Liver (tissue), 9 donors: ENCODE data around the gene SKIL. TPM values are rescaled to one million over a fixed set of nuclear protein-coding genes. Genes with fewer than 3 reads are reported as not detected.

ENCODE experiments used
- DNase-seq: peaks from one replicate; pipeline ENCODE4 v3.0.0-alpha.2; 2017; ENCODE audit warnings: low spot score
- H3K27ac ChIP-seq, 2 donors: one replicate each; pipeline ENCODE4 v1.7.0; 2013; ENCODE audit warnings: inconsistent platforms in 2 of 2, low read length in 2 of 2, control low read depth in 1 of 2, low read depth in 1 of 2, mild to moderate bottlenecking in 1 of 2
- H3K27me3 ChIP-seq, 4 donors: one replicate each; pipeline versions ENCODE4 v1.6.1 to v1.7.0; 2013; ENCODE audit warnings: low read length in 3 of 4, inconsistent platforms in 1 of 4, mild to moderate bottlenecking in 1 of 4, moderate library complexity in 1 of 4; ENCODE audit not compliant: control insufficient read depth in 4 of 4, insufficient read depth in 4 of 4
- H3K36me3 ChIP-seq, 4 donors: one replicate each; pipeline versions ENCODE4 v1.6.1 to v1.7.0; 2013; ENCODE audit warnings: low read length in 3 of 4, mild to moderate bottlenecking in 3 of 4, low read depth in 1 of 4, moderate library complexity in 1 of 4; ENCODE audit not compliant: control insufficient read depth in 4 of 4, insufficient read depth in 3 of 4
- H3K4me1 ChIP-seq, 4 donors: one replicate each; pipeline versions ENCODE4 v1.6.1 to v1.7.0; 2013; ENCODE audit warnings: low read length in 3 of 4, mild to moderate bottlenecking in 3 of 4, moderate library complexity in 1 of 4; ENCODE audit not compliant: control insufficient read depth in 4 of 4, insufficient read depth in 4 of 4
- H3K4me3 ChIP-seq, 3 donors: one replicate each; pipeline versions ENCODE4 v1.6.1 to v1.7.0; 2013; ENCODE audit warnings: low read length in 3 of 3, control low read depth in 1 of 3, low read depth in 1 of 3, mild to moderate bottlenecking in 1 of 3
- H3K9ac ChIP-seq, 2 donors: one replicate each; pipeline ENCODE4 v1.7.0; 2013; ENCODE audit warnings: low read length in 2 of 2, mild to moderate bottlenecking in 2 of 2, moderate library complexity in 2 of 2, control low read depth in 1 of 2, low read depth in 1 of 2
- H3K9me3 ChIP-seq, 4 donors: one replicate each; pipeline versions ENCODE4 v1.6.1 to v1.7.0; 2013; ENCODE audit warnings: low read length in 3 of 4; ENCODE audit not compliant: control insufficient read depth in 4 of 4
- EGR1 ChIP-seq, 2 donors: IDR thresholded peaks; 2 replicates each; pipeline ENCODE4 v1.6.1; 2016 to 2018; ENCODE audit warnings: antibody characterized with exemption in 2 of 2, low read depth in 2 of 2
- FOXA2 ChIP-seq: IDR thresholded peaks from 2 replicates; pipeline ENCODE4 v1.6.1; 2016; ENCODE audit warnings: antibody characterized with exemption
- GABPA ChIP-seq, 2 donors: IDR thresholded peaks in 1 of 2; conservative IDR thresholded peaks in 1 of 2; 2 replicates each; pipeline ENCODE4 v1.6.1; 2016; ENCODE audit warnings: antibody characterized with exemption in 2 of 2, mild to moderate bottlenecking in 1 of 2, moderate library complexity in 1 of 2
- HNF4G ChIP-seq: IDR thresholded peaks from 2 replicates; pipeline ENCODE4 v1.6.1; 2016; ENCODE audit warnings: antibody characterized with exemption
- JUND ChIP-seq, 2 donors: IDR thresholded peaks; 2 replicates each; pipeline ENCODE4 v1.6.1; 2016; ENCODE audit warnings: antibody characterized with exemption in 2 of 2
- NR2F2 ChIP-seq: IDR thresholded peaks from 2 replicates; pipeline ENCODE4 v1.6.1; 2016; ENCODE audit warnings: antibody characterized with exemption
- RAD21 ChIP-seq, 2 donors: IDR thresholded peaks; 2 replicates each; pipeline ENCODE4 v1.6.1; 2016; ENCODE audit warnings: antibody characterized with exemption in 2 of 2, mild to moderate bottlenecking in 2 of 2
- RXRA ChIP-seq, 2 donors: IDR thresholded peaks; 2 replicates each; pipeline ENCODE4 v1.6.1; 2017 to 2018; ENCODE audit warnings: antibody characterized with exemption in 2 of 2, mild to moderate bottlenecking in 1 of 2
- SP1 ChIP-seq: IDR thresholded peaks from 2 replicates; pipeline ENCODE4 v1.6.1; 2018; ENCODE audit warnings: antibody characterized with exemption, mild to moderate bottlenecking
- TAF1 ChIP-seq: conservative IDR thresholded peaks from 2 replicates; pipeline ENCODE4 v1.6.1; 2016; ENCODE audit warnings: antibody characterized with exemption, mild to moderate bottlenecking
- WGBS: extraction: QIAGEN DNeasy Blood & Tissue Kit; methylation state at CpG from one replicate; pipeline ENCODE4 v1.1.7; 2013; 5-methylcytosine and 5-hydroxymethylcytosine counted together
- polyA plus RNA-seq, 2 donors: library from polyadenylated mRNA; stranded (reverse) in 1 of 2; unstranded in 1 of 2; fragments of 200-250 nt in 1 of 2; fragments of >200 nt in 1 of 2; fragmentation: Nextera tagmentation in 1 of 2; extraction: Ambion mirVana in 1 of 2; gene quantifications; one replicate each; pipeline versions ENCODE4 v1.2.1 to v1.2.3, GENCODE V29; 2013 to 2015
- total RNA-seq, 2 donors: library from RNA; depleted of rRNA; stranded (reverse); fragments of >200 nt; gene quantifications; one replicate each; pipeline ENCODE4 v1.2.3, GENCODE V29; 2014
- TF ChIP-seq, protein P1 (sequence below): IDR thresholded peaks from 2 replicates; pipeline ENCODE4 v1.6.1; 2016; ENCODE audit warnings: antibody characterized with exemption
- TF ChIP-seq, protein P2 (sequence below): IDR thresholded peaks from 2 replicates; pipeline ENCODE4 v1.6.1; 2016; ENCODE audit warnings: antibody characterized with exemption
- TF ChIP-seq, protein P3 (sequence below): IDR thresholded peaks from 2 replicates; pipeline ENCODE4 v1.6.1; 2016; ENCODE audit warnings: antibody characterized with exemption, mild to moderate bottlenecking
- TF ChIP-seq, protein P4 (sequence below): fragments of 150-350 bp; IDR thresholded peaks from 2 replicates; pipeline ENCODE4 v1.5.1; 2017; ENCODE audit warnings: improper control_type of control experiment, low read depth, low read length; ENCODE audit not compliant: missing input control
- donor health status: healthy.
- donor health status: healthy.
- donor health status: healthy.
- donor health status: healthy.
- donor health status: healthy.

The SKIL gene
- total and polyA plus RNA-seq, 4 donors = 2.5 to 43.2 (median 14.2) TPM

DNA sequence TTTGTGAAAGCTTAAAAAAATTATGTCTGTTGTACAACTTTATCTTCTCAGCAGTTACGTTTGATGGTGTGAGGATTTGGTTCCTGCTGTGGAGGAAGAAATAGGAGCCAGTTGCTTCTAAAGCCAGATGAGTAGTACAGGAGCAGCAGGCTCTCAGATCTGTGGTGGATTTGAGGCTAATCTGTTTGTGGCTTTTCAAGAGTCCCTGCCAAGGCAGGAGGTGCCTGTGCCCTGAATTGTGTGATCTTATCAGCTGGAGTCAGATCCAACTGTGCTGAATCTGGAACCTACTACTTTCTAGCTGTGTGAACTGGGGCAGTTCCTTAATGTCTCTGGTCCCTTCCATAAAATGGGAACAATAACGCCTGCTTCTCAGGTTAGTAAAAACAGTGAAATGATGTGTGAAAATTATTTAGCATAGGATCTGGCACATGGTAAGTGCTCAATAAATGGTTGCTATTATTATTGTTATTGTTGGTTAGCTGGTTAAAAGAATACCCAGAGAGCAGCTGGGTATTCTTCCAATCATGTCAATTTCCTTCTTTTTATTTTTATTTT, 68.8 kb downstream of the SKIL start:
- no peaks in the 10 kb centered on the region for H3K27me3 ChIP-seq
- H3K9me3 ChIP-seq = no peaks in the 10 kb centered on the region
- no peak overlapping the region for H3K27ac ChIP-seq
- peaks cover 0 to 5% (median 0%) of the 10 kb centered on the region in 4 donors for H3K4me1 ChIP-seq
- TF ChIP-seq, protein P1, sequence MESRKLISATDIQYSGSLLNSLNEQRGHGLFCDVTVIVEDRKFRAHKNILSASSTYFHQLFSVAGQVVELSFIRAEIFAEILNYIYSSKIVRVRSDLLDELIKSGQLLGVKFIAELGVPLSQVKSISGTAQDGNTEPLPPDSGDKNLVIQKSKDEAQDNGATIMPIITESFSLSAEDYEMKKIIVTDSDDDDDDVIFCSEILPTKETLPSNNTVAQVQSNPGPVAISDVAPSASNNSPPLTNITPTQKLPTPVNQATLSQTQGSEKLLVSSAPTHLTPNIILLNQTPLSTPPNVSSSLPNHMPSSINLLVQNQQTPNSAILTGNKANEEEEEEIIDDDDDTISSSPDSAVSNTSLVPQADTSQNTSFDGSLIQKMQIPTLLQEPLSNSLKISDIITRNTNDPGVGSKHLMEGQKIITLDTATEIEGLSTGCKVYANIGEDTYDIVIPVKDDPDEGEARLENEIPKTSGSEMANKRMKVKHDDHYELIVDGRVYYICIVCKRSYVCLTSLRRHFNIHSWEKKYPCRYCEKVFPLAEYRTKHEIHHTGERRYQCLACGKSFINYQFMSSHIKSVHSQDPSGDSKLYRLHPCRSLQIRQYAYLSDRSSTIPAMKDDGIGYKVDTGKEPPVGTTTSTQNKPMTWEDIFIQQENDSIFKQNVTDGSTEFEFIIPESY = no peak
- TF ChIP-seq HNF4G = no peak
- no peak for TF ChIP-seq RAD21 (IDR thresholded peaks at IDR 0.05)
- TF ChIP-seq, protein P2, sequence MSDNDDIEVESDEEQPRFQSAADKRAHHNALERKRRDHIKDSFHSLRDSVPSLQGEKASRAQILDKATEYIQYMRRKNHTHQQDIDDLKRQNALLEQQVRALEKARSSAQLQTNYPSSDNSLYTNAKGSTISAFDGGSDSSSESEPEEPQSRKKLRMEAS = no peak
- TF ChIP-seq TAF1 = no peak
- TF ChIP-seq, protein P3, sequence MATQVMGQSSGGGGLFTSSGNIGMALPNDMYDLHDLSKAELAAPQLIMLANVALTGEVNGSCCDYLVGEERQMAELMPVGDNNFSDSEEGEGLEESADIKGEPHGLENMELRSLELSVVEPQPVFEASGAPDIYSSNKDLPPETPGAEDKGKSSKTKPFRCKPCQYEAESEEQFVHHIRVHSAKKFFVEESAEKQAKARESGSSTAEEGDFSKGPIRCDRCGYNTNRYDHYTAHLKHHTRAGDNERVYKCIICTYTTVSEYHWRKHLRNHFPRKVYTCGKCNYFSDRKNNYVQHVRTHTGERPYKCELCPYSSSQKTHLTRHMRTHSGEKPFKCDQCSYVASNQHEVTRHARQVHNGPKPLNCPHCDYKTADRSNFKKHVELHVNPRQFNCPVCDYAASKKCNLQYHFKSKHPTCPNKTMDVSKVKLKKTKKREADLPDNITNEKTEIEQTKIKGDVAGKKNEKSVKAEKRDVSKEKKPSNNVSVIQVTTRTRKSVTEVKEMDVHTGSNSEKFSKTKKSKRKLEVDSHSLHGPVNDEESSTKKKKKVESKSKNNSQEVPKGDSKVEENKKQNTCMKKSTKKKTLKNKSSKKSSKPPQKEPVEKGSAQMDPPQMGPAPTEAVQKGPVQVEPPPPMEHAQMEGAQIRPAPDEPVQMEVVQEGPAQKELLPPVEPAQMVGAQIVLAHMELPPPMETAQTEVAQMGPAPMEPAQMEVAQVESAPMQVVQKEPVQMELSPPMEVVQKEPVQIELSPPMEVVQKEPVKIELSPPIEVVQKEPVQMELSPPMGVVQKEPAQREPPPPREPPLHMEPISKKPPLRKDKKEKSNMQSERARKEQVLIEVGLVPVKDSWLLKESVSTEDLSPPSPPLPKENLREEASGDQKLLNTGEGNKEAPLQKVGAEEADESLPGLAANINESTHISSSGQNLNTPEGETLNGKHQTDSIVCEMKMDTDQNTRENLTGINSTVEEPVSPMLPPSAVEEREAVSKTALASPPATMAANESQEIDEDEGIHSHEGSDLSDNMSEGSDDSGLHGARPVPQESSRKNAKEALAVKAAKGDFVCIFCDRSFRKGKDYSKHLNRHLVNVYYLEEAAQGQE = no peak
- TF ChIP-seq EGR1 (IDR thresholded peaks at IDR 0.05; ENCODE audit: low read depth in 2 of 2) = no peak
- no peak for TF ChIP-seq FOXA2
- TF ChIP-seq GABPA (IDR thresholded peaks at IDR 0.05 in 1 of 2, conservative IDR thresholded peaks at IDR 0.05 in 1 of 2) = no peak
- no peak for TF ChIP-seq NR2F2
- H3K9ac ChIP-seq = no peak overlapping the region
- no peak overlapping the region for H3K4me3 ChIP-seq
- no peaks in the 10 kb centered on the region for H3K36me3 ChIP-seq
- 91% methylated on average over 2 of the region's 2 CpGs for WGBS
- no peak for DNase-seq

DNA sequence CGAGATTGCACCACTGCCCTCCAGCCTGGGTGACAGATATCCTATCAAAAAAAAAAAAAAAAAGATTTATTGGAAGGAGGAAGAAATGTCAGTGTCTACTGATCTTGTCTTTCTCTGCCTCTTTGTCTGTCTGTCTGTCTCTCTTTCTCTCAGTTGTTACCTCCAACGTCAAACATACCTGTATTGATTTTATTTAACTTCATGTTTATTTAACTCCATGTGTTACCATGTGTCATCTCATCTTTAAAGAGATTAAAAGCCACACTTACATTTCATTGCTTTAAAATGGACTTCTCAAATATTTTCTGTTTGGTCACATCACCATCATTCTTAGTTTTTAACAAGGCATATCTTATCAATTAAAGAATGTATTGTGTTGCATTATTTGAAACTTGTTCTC, 70.6 kb downstream of the SKIL start:
- Histone ChIP-seq H3K4me3 (no peak overlapping the region), H3K4me1 (peaks cover 0 to 5% (median 0%) of the 10 kb centered on the region in 4 donors), H3K27me3 (no peaks in the 10 kb centered on the region), H3K9me3 (no peaks in the 10 kb centered on the region), H3K36me3 (no peaks in the 10 kb centered on the region), H3K9ac (no peak overlapping the region), H3K27ac (no peak overlapping the region)
- TF ChIP-seq, protein P1 = no peak
- TF ChIP-seq, protein P4, sequence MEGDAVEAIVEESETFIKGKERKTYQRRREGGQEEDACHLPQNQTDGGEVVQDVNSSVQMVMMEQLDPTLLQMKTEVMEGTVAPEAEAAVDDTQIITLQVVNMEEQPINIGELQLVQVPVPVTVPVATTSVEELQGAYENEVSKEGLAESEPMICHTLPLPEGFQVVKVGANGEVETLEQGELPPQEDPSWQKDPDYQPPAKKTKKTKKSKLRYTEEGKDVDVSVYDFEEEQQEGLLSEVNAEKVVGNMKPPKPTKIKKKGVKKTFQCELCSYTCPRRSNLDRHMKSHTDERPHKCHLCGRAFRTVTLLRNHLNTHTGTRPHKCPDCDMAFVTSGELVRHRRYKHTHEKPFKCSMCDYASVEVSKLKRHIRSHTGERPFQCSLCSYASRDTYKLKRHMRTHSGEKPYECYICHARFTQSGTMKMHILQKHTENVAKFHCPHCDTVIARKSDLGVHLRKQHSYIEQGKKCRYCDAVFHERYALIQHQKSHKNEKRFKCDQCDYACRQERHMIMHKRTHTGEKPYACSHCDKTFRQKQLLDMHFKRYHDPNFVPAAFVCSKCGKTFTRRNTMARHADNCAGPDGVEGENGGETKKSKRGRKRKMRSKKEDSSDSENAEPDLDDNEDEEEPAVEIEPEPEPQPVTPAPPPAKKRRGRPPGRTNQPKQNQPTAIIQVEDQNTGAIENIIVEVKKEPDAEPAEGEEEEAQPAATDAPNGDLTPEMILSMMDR = no peak
- no peak for TF ChIP-seq JUND (IDR thresholded peaks at IDR 0.05)
- no peak for TF ChIP-seq EGR1 (IDR thresholded peaks at IDR 0.05; ENCODE audit: low read depth in 2 of 2)
- TF ChIP-seq RXRA (IDR thresholded peaks at IDR 0.05) = no peak
- TF ChIP-seq GABPA (IDR thresholded peaks at IDR 0.05 in 1 of 2, conservative IDR thresholded peaks at IDR 0.05 in 1 of 2) = no peak
- TF ChIP-seq NR2F2 = no peak
- no peak for TF ChIP-seq SP1
- TF ChIP-seq TAF1 = no peak
- TF ChIP-seq, protein P3 = no peak
- TF ChIP-seq FOXA2 = no peak
- 58% methylated on average over 2 of the region's 2 CpGs for WGBS
- no peak for DNase-seq
